Tibial nerve (tissue), 4 donors: ENCODE results near the gene TSR3. TPM values are rescaled to one million over a fixed set of nuclear protein-coding genes. Genes with fewer than 3 reads are reported as not detected.

Experiments
- DNase-seq, 2 donors: peaks; one replicate each; pipeline ENCODE4 v3.0.0-alpha.2; 2019; ENCODE audit warnings: low spot score in 2 of 2
- H3K27ac ChIP-seq, 4 donors: fragments of 200-600 bp; sonication (generic) in 3 of 4; one replicate each; pipeline ENCODE4 v1.5.1; 2017 to 2019; ENCODE audit warnings: mild to moderate bottlenecking in 1 of 4
- H3K27me3 ChIP-seq, 2 donors: fragments of 200-600 bp; sonication (generic) in 1 of 2; one replicate each; pipeline versions ENCODE4 v1.5.1 to v1.6.0; 2017 to 2019
- H3K36me3 ChIP-seq, 3 donors: fragments of 200-600 bp; sonication (generic); one replicate each; pipeline ENCODE4 v1.5.1; 2018 to 2019
- H3K4me1 ChIP-seq, 4 donors: fragments of 200-600 bp; sonication (generic) in 3 of 4; one replicate each; pipeline ENCODE4 v1.5.1; 2017 to 2019
- H3K4me3 ChIP-seq, 4 donors: fragments of 200-600 bp; sonication (generic) in 3 of 4; one replicate each; pipeline ENCODE4 v1.5.1; 2017 to 2019; ENCODE audit warnings: mild to moderate bottlenecking in 1 of 4, moderate library complexity in 1 of 4
- H3K9me3 ChIP-seq, 4 donors: fragments of 200-600 bp; sonication (generic) in 3 of 4; one replicate each; pipeline ENCODE4 v1.5.1; 2017 to 2019
- EP300 ChIP-seq, 2 donors: sonication (generic); formaldehyde crosslinking; IDR thresholded peaks; one replicate each; pipeline ENCODE4 v1.6.1; 2017; ENCODE audit warnings: antibody characterized with exemption in 2 of 2, mild to moderate bottlenecking in 1 of 2
- POLR2A ChIP-seq, 2 donors: fragments of 450-650 bp; IDR thresholded peaks; one replicate each; pipeline ENCODE4 v1.6.1; 2017; ENCODE audit warnings: antibody characterized with exemption in 2 of 2, mild to moderate bottlenecking in 2 of 2, moderate library complexity in 2 of 2
- WGBS, 2 donors: methylation state at CpG; one replicate each; pipeline ENCODE4 v1.1.5; 2018; 5-methylcytosine and 5-hydroxymethylcytosine counted together
- total RNA-seq, 4 donors: library from RNA; depleted of rRNA; stranded (reverse); fragments of >200 nt; gene quantifications; one replicate each; pipeline ENCODE4 v1.1.0, GENCODE V29; 2016
- TF ChIP-seq, protein P1 (sequence below), 5 experiments: fragments of 200-600 bp in 3 of 5; fragments of 450-650 bp in 2 of 5; sonication (generic) in 3 of 5; IDR thresholded peaks; one replicate each; pipeline ENCODE4 v1.5.1; 2016 to 2019; ENCODE audit warnings: antibody characterized with exemption in 5 of 5, mild to moderate bottlenecking in 3 of 5, moderate library complexity in 2 of 5

The TSR3 gene
- total RNA-seq, 4 donors from 2014 or later: 72.2 to 122 (median 108) TPM

DNA sequence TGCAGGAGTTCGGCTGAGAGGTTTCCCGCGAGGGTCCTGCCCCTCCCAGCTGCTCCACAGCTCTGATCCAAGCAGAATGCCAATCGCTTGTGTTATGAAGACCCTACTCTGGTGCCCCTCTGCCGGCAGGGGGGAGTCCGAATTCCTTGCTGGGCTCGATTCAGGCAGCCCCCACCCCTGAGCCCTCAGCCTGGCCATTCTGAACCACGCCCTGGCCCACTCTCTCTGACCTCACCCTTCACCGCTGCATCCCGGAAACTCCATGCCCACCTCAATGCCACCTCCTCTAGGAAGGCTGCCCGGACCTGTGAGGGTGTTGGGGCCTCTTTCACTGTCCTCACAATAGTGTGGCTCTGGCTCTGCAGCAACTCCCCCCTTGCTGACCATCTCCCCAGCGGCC is 50.1 kb downstream of the TSR3 start:
- TF ChIP-seq EP300 (IDR thresholded peaks at IDR 0.05) (no peak), POLR2A (IDR thresholded peaks at IDR 0.05) (no peak)
- TF ChIP-seq, protein P1, sequence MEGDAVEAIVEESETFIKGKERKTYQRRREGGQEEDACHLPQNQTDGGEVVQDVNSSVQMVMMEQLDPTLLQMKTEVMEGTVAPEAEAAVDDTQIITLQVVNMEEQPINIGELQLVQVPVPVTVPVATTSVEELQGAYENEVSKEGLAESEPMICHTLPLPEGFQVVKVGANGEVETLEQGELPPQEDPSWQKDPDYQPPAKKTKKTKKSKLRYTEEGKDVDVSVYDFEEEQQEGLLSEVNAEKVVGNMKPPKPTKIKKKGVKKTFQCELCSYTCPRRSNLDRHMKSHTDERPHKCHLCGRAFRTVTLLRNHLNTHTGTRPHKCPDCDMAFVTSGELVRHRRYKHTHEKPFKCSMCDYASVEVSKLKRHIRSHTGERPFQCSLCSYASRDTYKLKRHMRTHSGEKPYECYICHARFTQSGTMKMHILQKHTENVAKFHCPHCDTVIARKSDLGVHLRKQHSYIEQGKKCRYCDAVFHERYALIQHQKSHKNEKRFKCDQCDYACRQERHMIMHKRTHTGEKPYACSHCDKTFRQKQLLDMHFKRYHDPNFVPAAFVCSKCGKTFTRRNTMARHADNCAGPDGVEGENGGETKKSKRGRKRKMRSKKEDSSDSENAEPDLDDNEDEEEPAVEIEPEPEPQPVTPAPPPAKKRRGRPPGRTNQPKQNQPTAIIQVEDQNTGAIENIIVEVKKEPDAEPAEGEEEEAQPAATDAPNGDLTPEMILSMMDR (IDR thresholded peaks at IDR 0.05): no peak
- Histone ChIP-seq H3K4me1 (peaks cover 0 to 11% (median 4%) of the 10 kb centered on the region in 4 donors), H3K4me3 (no peak overlapping the region), H3K36me3 (no peaks in the 10 kb centered on the region), H3K27me3 (peaks cover 0 to 65% of the 10 kb centered on the region in 2 donors), H3K9me3 (no peaks in the 10 kb centered on the region), H3K27ac (no peak overlapping the region)
- 65 to 70% methylated on average over 12 of the region's 12 CpGs for WGBS, 2 donors
- no peak for DNase-seq

DNA sequence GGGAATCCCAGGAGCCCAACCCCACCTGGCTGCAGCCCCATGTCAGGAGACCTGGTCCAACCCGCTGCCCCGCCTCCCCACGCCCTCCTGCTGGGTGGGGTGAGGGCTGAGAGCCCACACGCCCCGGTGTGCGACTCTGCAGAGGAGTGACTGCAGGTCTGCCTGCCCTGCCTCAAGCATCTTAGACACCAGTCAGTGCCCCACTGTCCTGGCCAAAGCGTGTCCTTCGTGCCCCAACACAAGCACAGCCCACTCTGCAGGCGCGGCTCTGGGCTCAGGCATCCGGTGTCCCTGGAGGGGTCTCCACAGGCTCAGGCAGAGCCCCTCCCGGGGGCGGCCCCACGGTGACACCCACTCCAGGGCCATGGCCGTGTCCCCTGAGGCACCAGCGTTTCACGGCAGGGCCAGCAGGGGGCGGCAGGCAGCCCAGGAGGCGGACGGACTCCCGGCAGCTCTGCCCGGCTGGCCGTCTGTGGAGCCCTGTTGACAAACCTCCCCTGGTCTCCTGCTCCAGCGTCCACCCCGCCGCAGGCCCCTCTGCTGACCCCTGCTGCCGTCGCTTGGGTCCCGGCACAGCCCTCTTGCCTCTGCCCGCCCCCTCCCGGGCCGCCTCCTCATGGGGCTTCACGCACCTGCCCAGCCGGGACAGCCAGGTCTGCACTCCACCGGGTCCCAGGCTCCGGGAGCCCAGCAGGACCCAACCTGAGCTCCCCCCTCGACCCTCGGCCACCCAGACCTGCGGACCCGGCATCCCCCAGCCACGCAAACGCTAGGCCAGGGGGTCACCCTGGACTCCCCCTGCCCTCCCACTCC is 50.8 kb downstream of the TSR3 start:
- Histone ChIP-seq H3K4me3 (no peak overlapping the region), H3K36me3 (no peaks in the 10 kb centered on the region), H3K27ac (no peak overlapping the region), H3K4me1 (peaks cover 0 to 11% (median 4%) of the 10 kb centered on the region in 4 donors), H3K27me3 (peaks cover 0 to 70% of the 10 kb centered on the region in 2 donors), H3K9me3 (no peaks in the 10 kb centered on the region)
- no peak for DNase-seq
- TF ChIP-seq, protein P1 (IDR thresholded peaks at IDR 0.05): peak; percentile 64 to 79 (median 76)
- no peak for TF ChIP-seq POLR2A (IDR thresholded peaks at IDR 0.05)
- WGBS, 2 donors: 9 to 22% methylated on average over 15 to 19 of the region's 42 CpGs

DNA sequence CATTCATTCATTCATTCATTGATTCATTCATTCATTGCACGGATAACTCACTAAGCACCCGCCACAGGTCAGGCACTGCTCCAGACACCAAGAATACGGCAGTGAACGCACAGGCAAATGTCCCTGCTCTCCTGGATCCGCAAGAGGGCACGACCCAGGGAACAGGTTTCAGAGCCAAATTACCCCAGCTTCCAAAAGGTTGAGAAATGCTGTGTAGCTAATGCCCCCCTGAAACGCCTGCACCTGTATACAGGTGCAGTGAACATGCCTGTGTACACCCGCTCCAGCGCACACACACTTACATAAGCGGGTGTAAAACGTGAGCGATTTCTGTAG is 51.8 kb downstream of the TSR3 start:
- H3K9me3 ChIP-seq: no peaks in the 10 kb centered on the region
- TF ChIP-seq POLR2A (IDR thresholded peaks at IDR 0.05): no peak
- TF ChIP-seq, protein P1 (IDR thresholded peaks at IDR 0.05): no peak
- no peak for TF ChIP-seq EP300 (IDR thresholded peaks at IDR 0.05)
- peaks cover 0 to 11% (median 4%) of the 10 kb centered on the region in 4 donors for H3K4me1 ChIP-seq
- no peak overlapping the region for H3K27ac ChIP-seq
- no peak for DNase-seq
- 74 to 78% methylated on average over 12 of the region's 12 CpGs for WGBS, 2 donors
- no peaks in the 10 kb centered on the region for H3K36me3 ChIP-seq
- H3K4me3 ChIP-seq: no peak overlapping the region
- peaks cover 0 to 78% of the 10 kb centered on the region in 2 donors for H3K27me3 ChIP-seq

Other genes starting within 250 kb of the TSR3 start
- gene CACNA1H, start 198.8 kb downstream of the TSR3 start, total RNA-seq: 10 to 100 TPM in 2 of 4 donors, 1 to 10 TPM in 2; 3.8 to 12.0 (median 9.0) TPM
- 1 to 10 TPM in 1 of 4 donors, not detected in 3; 2.5 TPM for gene TPSG1, start 126.6 kb downstream of the TSR3 start, total RNA-seq
- gene TPSB2, start 121.7 kb downstream of the TSR3 start, total RNA-seq: 10 to 100 TPM; 14.7 to 59.0 (median 29.1) TPM
- 10 to 100 TPM; 13.8 to 67.7 (median 28.5) TPM for gene TPSAB1, start 111.2 kb downstream of the TSR3 start, total RNA-seq
- gene TPSD1, start 95.8 kb downstream of the TSR3 start, total RNA-seq: 10 to 100 TPM in 1 of 4 donors, 1 to 10 TPM in 2, not detected in 1; 2.7 to 14.0 (median 6.3) TPM
- gene UBE2I, start 42.2 kb downstream of the TSR3 start, total RNA-seq: 100 to 1,000 TPM in 3 of 4 donors, 10 to 100 TPM in 1; 87.3 to 161 (median 111) TPM
- 1 to 10 TPM in 3 of 4 donors, under 1 TPM in 1; 0.66 to 2.7 (median 2.3) TPM for gene BAIAP3, start 18.2 kb downstream of the TSR3 start, total RNA-seq
- gene GNPTG, start 53 bp upstream of the TSR3 start, total RNA-seq: 100 to 1,000 TPM in 1 of 4 donors, 10 to 100 TPM in 3; 51.1 to 117 (median 71.6) TPM
- gene UNKL, start 62.8 kb upstream of the TSR3 start, total RNA-seq: 10 to 100 TPM; 34.3 to 70.5 (median 45.0) TPM
- 10 to 100 TPM in 3 of 4 donors, 1 to 10 TPM in 1; 8.7 to 18.6 (median 13.5) TPM for gene UQCC4, start 68.9 kb upstream of the TSR3 start, total RNA-seq
- gene PERCC1, start 79.2 kb upstream of the TSR3 start, total RNA-seq: 1 to 10 TPM in 1 of 4 donors, not detected in 3; 1.1 TPM
- 1 to 10 TPM in 2 of 4 donors, under 1 TPM in 1, not detected in 1; 0.44 to 3.0 (median 2.7) TPM for gene CCDC154, start 92.7 kb upstream of the TSR3 start, total RNA-seq
- gene CLCN7, start 123.2 kb upstream of the TSR3 start, total RNA-seq: 100 to 1,000 TPM in 2 of 4 donors, 10 to 100 TPM in 2; 38.7 to 136 (median 73.1) TPM
- not detected for gene PTX4, start 137.1 kb upstream of the TSR3 start, total RNA-seq
- 10 to 100 TPM; 37.1 to 84.6 (median 45.3) TPM for gene TELO2, start 141.5 kb upstream of the TSR3 start, total RNA-seq
- gene TMEM204, start 181.8 kb upstream of the TSR3 start, total RNA-seq: 10 to 100 TPM; 46.3 to 53.7 (median 48.9) TPM